ENCODE data around the gene PSMD14.
"Not testable (repeated sequence)": the region's sequence is repeated elsewhere in the genome, so short reads cannot be mapped to it uniquely, and the experiment has no call there.

PSMD14 gene

DNA sequence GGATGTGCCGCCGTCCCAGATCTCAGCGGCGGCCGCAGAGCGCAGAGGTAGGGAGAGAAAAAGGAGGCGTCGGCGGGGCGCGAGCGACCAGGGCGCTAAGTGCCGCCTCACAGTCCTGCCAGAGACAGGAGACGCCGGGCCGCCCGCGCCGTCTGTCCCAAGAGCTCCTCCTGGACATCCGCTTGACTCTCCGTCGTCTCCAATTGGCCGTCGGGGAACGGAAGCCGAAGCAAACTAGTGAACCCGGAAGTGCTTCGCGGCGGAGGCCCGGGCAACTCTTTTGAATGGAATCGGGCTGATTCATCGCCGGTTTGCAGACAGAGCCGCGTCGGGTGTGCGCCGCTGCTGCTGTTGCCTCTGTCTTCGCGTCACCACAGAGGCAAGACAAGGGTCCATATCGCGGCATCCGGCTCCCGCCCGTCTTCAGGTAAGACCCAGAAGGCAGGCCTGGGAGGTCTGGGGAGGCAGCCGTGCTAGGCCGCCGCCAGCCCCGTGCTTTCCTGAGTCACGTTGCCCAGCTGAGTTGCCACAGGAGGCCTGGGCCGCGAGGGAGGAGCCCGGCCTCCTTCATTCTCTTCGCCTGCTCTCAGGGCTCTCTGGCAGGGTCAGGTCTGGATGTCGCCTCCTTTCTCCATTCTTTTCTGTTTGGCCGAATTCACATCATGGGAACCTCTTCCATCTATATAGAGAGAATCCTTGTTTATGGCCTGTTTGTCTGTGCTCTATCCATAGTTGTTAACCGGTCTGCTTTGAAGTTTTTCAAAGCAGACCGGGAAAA lies at the start of gene PSMD14:
TSS of gene PSMD14 (plus strand) at position 248 of the 778 bp plus-strand sequence. CDS start 10,401 bp downstream, outside the sequence.
- H3K27me3 ChIP-seq (ENCODE audit: control insufficient read depth, insufficient read depth, low read length): no peaks in the 10 kb centered on the region
- peak within 1 kb of the TSS; percentile 95 for H3K27ac ChIP-seq (ENCODE audit: low read length)

DNA sequence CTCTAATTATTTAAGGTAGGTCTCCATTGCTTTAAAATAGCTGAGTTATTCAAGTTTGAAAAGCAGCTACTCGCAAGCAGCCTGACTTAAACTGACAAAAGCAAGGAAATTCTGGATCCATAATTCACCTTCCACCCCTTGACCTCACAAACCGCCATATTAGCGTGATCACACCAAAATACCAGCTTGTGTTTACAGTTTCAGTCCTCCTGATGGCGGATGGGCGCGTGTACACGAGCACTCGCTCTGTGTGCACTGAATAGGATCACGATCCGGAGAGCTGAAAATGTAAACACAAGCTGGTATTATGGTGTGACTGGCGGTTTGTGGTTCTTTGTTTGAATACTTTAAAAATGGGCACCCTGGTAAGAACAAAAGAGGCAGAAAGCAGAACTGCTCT lies 42.4 kb upstream of the PSMD14 start:
- Histone ChIP-seq H3K27ac (ENCODE audit: low read length) (no peak overlapping the region), H3K9me3 (ENCODE audit: control insufficient read depth, low read depth, low read length) (no peaks in the 10 kb centered on the region), H3K4me3 (ENCODE audit: low read length) (no peak overlapping the region), H3K36me3 (ENCODE audit: control insufficient read depth, low read depth, low read length) (no peaks in the 10 kb centered on the region), H3K27me3 (ENCODE audit: control insufficient read depth, insufficient read depth, low read length) (no peaks in the 10 kb centered on the region), H3K9ac (ENCODE audit: low read length) (no peak overlapping the region), H3K4me1 (ENCODE audit: control insufficient read depth, low read depth, low read length) (no peaks in the 10 kb centered on the region)

More for the DNA sequence above, at the start of gene PSMD14:
- H3K4me3 ChIP-seq (ENCODE audit: low read length): peak within 1 kb of the TSS; percentile 97
- H3K4me1 ChIP-seq (ENCODE audit: control insufficient read depth, low read depth, low read length): peaks cover 11% of the 10 kb centered on the region
- H3K36me3 ChIP-seq (ENCODE audit: control insufficient read depth, low read depth, low read length): no peaks in the 10 kb centered on the region
- H3K9me3 ChIP-seq (ENCODE audit: control insufficient read depth, low read depth, low read length): no peaks in the 10 kb centered on the region
- peak within 1 kb of the TSS; percentile 94 for H3K9ac ChIP-seq (ENCODE audit: low read length)

DNA sequence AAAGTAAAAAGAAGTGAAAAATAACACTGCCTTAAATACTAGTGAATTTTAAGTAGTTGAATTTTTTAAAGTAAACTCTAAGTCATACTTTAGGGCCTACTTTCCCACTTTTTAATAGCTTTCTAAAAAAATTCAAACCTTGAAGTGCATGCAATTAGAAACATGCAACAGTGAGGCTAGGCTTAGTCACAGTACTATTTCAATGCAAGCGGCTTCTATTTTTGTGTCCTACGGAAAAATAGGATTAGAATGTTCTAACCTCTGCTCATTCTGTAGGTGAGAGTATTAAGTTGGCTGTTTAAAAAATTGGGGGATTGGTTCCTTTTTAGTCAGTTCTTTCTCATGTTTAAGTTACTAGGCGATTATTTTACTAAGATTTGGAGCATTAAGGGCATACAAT lies 39.1 kb upstream of the PSMD14 start:
- no peaks in the 10 kb centered on the region for H3K4me1 ChIP-seq (ENCODE audit: control insufficient read depth, low read depth, low read length)
- no peaks in the 10 kb centered on the region for H3K27me3 ChIP-seq (ENCODE audit: control insufficient read depth, insufficient read depth, low read length)
- no peaks in the 10 kb centered on the region for H3K36me3 ChIP-seq (ENCODE audit: control insufficient read depth, low read depth, low read length)
- peaks cover 9% of the 10 kb centered on the region for H3K9me3 ChIP-seq (ENCODE audit: control insufficient read depth, low read depth, low read length)
- no peak overlapping the region for H3K4me3 ChIP-seq (ENCODE audit: low read length)
- H3K9ac ChIP-seq (ENCODE audit: low read length): no peak overlapping the region
- H3K27ac ChIP-seq (ENCODE audit: low read length): no peak overlapping the region

DNA sequence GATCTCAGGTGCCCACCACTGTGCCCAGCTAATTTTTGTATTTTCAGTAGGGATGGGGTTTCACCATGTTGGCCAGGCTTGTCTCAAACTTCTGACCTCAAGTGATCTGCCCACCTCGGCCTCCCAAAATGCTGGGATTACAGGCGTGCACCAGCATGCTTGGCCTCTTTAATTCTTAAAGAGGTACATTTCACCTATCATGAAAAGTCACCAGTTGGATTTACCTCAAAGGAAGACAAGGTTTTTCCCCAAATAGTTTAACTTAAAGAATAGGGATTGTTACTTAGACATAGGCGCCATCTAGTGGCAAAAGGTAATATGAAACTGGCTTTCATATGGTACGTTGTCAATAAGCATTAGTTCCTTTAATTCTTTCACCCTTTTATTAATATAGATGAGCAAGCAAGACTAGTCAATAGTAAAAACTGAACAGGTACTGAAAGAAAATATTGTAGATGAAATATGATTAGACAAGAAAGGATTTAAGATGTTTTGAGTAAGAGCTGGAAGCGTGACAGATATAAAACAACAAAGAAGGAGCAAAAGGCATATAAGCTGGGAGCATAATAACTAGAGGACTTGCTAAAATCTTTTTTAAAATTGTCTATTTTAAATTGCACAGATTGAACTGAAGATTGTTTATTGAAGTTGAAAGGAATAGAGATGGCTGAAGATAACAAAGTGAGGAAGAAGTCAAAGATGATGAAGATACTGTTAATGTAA lies 35.0 kb upstream of the PSMD14 start:
- no peaks in the 10 kb centered on the region for H3K4me1 ChIP-seq (ENCODE audit: control insufficient read depth, low read depth, low read length)
- H3K27me3 ChIP-seq (ENCODE audit: control insufficient read depth, insufficient read depth, low read length): no peaks in the 10 kb centered on the region
- no peak overlapping the region for H3K9ac ChIP-seq (ENCODE audit: low read length)
- peaks cover 9% of the 10 kb centered on the region for H3K9me3 ChIP-seq (ENCODE audit: control insufficient read depth, low read depth, low read length)
- no peak overlapping the region for H3K27ac ChIP-seq (ENCODE audit: low read length)
- no peak overlapping the region for H3K4me3 ChIP-seq (ENCODE audit: low read length)
- H3K36me3 ChIP-seq (ENCODE audit: control insufficient read depth, low read depth, low read length): no peaks in the 10 kb centered on the region

DNA sequence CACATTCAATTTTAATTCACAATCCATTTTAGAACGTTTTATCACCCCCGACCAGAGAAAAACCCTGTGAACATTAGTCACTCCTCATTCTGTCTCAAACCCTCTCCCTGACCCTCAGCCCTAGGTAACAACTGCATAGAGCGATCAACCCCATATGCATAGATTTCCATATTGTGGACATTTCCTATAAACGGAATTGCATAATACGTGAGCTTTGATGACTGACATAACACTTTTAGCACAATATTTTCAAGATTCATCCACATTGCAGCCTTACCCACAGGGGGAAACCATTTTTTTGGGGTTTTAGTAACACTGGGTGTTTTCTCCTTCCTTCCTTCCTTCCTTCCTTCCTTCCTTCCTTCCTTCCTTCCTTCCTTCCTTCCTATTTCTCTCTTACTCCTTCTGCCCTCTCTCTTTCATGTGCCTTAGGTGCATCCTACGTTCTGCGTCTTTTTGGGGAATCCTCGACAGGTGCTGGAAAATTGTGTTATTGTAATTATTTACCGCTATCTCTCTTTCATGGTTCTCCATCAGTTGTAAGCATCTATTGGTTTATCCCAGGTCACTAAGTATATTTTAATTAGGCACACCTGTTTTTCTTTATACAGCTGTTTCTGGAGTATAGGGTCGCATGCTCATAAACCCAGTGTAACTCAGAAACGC lies 29.5 kb upstream of the PSMD14 start:
- H3K4me1 ChIP-seq (ENCODE audit: control insufficient read depth, low read depth, low read length); H3K9ac ChIP-seq (ENCODE audit: low read length); H3K27ac ChIP-seq (ENCODE audit: low read length); H3K36me3 ChIP-seq (ENCODE audit: control insufficient read depth, low read depth, low read length); H3K9me3 ChIP-seq (ENCODE audit: control insufficient read depth, low read depth, low read length); H3K27me3 ChIP-seq (ENCODE audit: control insufficient read depth, insufficient read depth, low read length); H3K4me3 ChIP-seq (ENCODE audit: low read length): not testable (repeated sequence)

DNA sequence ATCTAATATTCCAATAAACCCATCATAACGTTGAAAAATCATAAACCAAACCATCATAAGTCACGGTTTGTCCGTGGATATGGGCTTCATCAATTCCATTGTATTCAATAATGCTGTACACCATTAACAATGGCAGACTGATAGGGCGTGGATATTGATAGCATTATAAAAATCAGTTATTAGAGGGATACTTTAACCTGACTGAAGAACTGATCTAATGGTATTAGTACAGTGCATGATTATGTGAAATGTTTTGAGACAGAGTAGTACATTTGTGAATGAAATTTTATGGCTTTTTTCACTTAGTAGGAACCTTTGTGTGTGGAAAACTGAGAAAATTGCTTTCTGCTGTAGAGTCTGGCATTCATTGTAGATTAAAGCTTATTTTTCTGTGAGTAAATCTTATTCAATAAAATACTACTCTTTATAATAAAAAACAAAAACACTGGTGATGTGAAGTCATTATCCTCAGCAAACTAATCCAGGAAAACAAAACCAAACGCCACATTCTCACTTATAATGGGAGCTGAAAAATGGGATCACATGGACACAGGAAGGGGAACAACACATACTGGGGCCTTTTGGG lies 28.9 kb upstream of the PSMD14 start:
- H3K4me3 ChIP-seq (ENCODE audit: low read length); H3K4me1 ChIP-seq (ENCODE audit: control insufficient read depth, low read depth, low read length): not testable (repeated sequence)

DNA sequence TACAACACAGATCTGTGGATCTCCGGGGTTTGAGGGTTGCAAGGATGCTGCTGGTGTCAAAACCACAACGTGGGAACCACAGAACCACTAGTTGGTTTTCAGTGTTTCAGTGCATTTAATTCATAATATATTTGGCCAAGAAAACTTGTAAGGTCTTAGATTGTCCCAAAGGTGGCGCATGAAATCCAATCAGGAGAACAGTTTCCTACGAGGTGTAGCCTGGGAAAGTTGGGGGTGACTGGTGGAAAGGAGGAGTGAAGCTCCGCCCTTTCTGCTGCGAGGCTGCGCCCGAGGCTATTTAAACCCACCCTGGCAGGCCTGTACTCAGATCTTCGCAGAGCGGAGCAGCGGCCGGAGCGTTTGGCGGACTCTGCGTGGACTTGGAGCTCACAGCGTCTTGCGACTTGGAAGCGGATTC lies 27.3 kb upstream of the PSMD14 start:
- H3K9me3 ChIP-seq (ENCODE audit: control insufficient read depth, low read depth, low read length); H3K9ac ChIP-seq (ENCODE audit: low read length); H3K4me3 ChIP-seq (ENCODE audit: low read length): not testable (repeated sequence)

More for the DNA sequence above, 28.9 kb upstream of the PSMD14 start:
- not testable (repeated sequence) for H3K9me3 ChIP-seq (ENCODE audit: control insufficient read depth, low read depth, low read length); H3K9ac ChIP-seq (ENCODE audit: low read length); H3K27ac ChIP-seq (ENCODE audit: low read length); H3K36me3 ChIP-seq (ENCODE audit: control insufficient read depth, low read depth, low read length); H3K27me3 ChIP-seq (ENCODE audit: control insufficient read depth, insufficient read depth, low read length)

DNA sequence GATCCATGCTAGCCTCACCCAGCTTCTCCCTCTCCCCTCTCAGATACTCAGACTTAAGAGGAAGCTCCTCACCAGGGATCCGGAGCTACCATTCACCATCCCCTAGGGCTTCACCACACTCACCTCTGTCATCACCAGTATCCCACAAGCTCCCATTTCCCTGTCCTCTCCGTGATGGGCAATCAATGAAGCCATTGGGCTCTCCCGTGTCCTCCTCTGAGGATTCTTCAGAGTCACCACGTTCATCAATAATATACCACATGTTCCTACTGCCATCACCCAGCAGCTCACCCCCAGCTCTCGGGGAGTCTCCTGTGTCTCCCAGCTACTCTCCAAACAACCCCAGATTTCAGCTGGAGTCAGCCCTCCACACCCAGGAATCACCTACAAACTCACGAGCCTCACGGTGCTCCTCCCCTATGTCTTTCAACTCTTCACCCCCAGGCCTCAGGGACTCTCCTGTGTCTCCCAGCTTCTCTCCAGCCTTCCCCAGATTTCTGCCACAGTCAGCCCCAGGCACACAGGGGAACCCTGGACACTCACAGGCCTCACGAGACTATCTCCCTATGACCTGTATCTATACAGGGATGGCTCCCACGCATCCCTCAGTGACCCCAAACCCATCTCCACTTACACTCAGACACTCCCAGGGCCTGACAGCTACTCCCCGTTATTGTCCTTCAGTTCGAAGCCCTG lies 26.5 kb upstream of the PSMD14 start:
- not testable (repeated sequence) for H3K9me3 ChIP-seq (ENCODE audit: control insufficient read depth, low read depth, low read length); H3K27ac ChIP-seq (ENCODE audit: low read length); H3K27me3 ChIP-seq (ENCODE audit: control insufficient read depth, insufficient read depth, low read length); H3K36me3 ChIP-seq (ENCODE audit: control insufficient read depth, low read depth, low read length); H3K4me1 ChIP-seq (ENCODE audit: control insufficient read depth, low read depth, low read length); H3K4me3 ChIP-seq (ENCODE audit: low read length); H3K9ac ChIP-seq (ENCODE audit: low read length)

More for the DNA sequence above, 27.3 kb upstream of the PSMD14 start:
- H3K36me3 ChIP-seq (ENCODE audit: control insufficient read depth, low read depth, low read length); H3K4me1 ChIP-seq (ENCODE audit: control insufficient read depth, low read depth, low read length); H3K27ac ChIP-seq (ENCODE audit: low read length); H3K27me3 ChIP-seq (ENCODE audit: control insufficient read depth, insufficient read depth, low read length): not testable (repeated sequence)

DNA sequence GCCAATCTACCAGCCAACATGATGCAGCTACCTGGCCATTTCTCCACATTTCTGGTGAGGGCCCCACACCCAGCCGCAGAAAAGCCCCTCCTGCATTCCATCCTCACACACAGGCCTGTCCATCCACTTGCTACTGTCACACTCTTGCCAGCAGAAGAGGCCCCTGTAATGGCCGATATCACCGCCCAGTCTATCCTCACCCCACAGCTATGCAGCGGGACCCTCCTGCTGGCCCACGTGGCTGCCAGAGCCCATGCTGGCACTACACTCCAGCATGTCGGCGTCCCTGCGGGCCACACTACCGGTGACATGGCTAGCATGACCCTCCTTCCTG lies 25.9 kb upstream of the PSMD14 start:
- not testable (repeated sequence) for H3K27ac ChIP-seq (ENCODE audit: low read length); H3K4me1 ChIP-seq (ENCODE audit: control insufficient read depth, low read depth, low read length); H3K27me3 ChIP-seq (ENCODE audit: control insufficient read depth, insufficient read depth, low read length); H3K36me3 ChIP-seq (ENCODE audit: control insufficient read depth, low read depth, low read length); H3K4me3 ChIP-seq (ENCODE audit: low read length); H3K9ac ChIP-seq (ENCODE audit: low read length); H3K9me3 ChIP-seq (ENCODE audit: control insufficient read depth, low read depth, low read length)

DNA sequence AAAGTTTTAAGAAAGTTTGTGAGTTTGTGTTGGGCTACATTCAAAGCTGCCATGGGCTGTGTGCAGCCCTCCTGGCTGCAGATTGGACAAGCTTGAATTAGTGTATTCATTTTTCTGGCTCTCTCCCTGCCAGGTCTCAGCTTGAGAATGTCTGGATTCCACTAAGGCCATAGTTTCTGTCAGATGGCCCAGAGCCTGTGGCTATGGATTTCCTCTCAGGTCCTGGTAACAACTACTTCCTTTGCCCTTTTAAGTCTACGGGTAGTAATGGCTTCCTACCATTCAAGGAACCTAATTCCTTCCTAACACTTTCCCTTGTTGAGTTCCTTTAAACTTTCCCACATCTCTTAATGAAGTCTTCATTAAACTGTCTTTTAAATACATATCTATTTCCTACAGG lies 24.3 kb upstream of the PSMD14 start:
- H3K27ac ChIP-seq (ENCODE audit: low read length): no peak overlapping the region
- no peak overlapping the region for H3K9ac ChIP-seq (ENCODE audit: low read length)
- no peaks in the 10 kb centered on the region for H3K27me3 ChIP-seq (ENCODE audit: control insufficient read depth, insufficient read depth, low read length)
- H3K9me3 ChIP-seq (ENCODE audit: control insufficient read depth, low read depth, low read length): no peaks in the 10 kb centered on the region
- no peaks in the 10 kb centered on the region for H3K36me3 ChIP-seq (ENCODE audit: control insufficient read depth, low read depth, low read length)
- no peak overlapping the region for H3K4me3 ChIP-seq (ENCODE audit: low read length)
- H3K4me1 ChIP-seq (ENCODE audit: control insufficient read depth, low read depth, low read length): no peaks in the 10 kb centered on the region

DNA sequence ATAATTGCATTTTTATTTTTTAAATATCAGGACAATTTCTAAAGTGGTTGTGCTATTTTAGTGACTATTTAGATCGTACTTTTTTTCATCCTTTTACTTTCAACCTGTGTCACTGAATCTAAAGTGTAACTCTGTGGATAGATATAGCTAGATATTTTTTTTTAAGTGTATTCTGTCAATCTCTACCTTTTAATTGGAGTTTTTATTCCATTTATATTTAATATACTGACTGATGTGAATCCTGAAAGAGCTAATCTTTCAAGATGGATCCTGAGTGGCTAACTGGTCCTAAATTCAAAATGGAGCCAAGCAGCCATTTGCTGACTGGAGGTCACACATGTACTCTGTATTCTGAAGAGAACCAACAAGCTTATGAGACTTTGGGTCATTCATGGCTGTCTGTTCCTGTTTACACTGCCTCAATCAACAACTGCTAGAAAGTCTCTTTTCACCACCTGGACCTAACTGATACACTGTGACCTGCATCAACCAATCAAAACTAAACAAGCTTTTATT lies 4.6 kb upstream of the PSMD14 start:
- Histone ChIP-seq H3K36me3 (ENCODE audit: control insufficient read depth, low read depth, low read length) (no peaks in the 10 kb centered on the region), H3K9me3 (ENCODE audit: control insufficient read depth, low read depth, low read length) (no peaks in the 10 kb centered on the region), H3K4me1 (ENCODE audit: control insufficient read depth, low read depth, low read length) (peaks cover 3% of the 10 kb centered on the region), H3K27ac (ENCODE audit: low read length) (no peak overlapping the region), H3K27me3 (ENCODE audit: control insufficient read depth, insufficient read depth, low read length) (no peaks in the 10 kb centered on the region), H3K9ac (ENCODE audit: low read length) (no peak overlapping the region), H3K4me3 (ENCODE audit: low read length) (no peak overlapping the region)
